AG09309 (cell line): ENCODE data around the gene TFAP2A.

Experiments
- DNase-seq: peaks from one replicate; pipeline ENCODE4 v3.0.0-alpha.2; 2010; ENCODE audit warnings: low read depth
- H3K4me3 ChIP-seq: 2 replicates; pipeline ENCODE4 v1.5.1; 2011; ENCODE audit warnings: mild to moderate bottlenecking, low read depth, low read length, moderate library complexity; ENCODE audit not compliant: control insufficient read depth
- CTCF ChIP-seq: IDR thresholded peaks from 2 replicates; pipeline ENCODE4 v1.5.1; 2011; ENCODE audit warnings: mild to moderate bottlenecking, low read depth, low read length, inconsistent platforms; ENCODE audit not compliant: insufficient read depth, control insufficient read depth; ENCODE audit errors: missing control alignments

The TFAP2A gene

DNA sequence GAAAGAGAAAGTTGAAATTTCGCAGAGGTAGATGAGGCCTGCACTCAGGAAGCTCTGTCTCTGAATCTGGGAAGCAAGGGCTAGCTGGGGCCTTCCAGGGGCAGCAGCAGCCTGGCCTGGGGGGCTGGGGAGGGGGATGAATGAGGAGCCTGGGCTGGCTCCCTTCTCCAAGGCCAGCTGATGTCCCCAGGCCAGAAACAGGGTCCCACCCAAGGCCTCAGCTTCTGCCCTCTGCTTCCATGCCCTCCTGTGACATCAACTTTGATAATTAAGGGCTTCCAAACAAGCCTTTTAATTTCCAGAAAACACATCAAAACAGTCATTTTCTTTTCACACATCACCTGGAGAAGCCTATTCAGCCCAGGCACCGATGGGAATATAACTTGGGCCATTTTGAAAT, 15.4 kb downstream of the TFAP2A start:
- TF ChIP-seq CTCF, result no peak

DNA sequence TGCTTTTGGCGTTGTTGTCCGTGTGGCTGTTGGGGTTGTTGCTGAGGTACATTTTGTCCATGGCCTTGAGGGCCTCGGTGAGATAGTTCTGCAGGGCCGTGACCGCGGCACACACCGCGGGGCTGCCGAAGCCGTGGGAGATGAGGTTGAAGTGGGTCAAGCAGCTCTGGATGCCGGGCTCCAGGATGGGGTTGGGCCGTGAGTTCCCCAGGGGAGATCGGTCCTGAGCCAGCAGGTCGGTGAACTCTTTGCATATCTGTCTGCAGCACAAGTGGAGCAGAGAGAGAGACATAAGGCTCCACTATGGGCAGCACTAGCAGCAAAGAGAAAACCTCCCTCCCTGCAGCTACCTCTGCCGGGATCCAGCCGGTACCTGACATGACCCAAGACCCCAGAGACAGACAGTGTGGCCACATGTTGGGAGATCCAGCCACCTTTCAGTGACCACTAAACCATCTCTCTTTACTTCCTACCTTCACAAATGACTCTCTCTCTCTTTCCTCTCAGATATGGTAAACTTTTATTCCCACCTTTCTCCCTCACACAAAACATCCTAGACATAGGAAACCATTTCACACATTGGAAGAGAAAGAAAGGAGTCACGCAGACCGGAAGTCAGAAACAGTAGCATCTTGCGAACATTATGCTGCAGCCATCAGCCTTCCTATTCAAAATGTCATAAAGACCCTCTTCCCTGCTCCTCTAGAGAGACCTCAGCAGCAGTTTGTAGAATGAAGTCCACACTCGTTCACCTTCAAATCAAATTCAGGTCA, 16.2 kb downstream of the TFAP2A start:
- DNase-seq, result no peak
- TF ChIP-seq CTCF, result no peak
- no peak overlapping the region for H3K4me3 ChIP-seq

More for the DNA sequence above, 15.4 kb downstream of the TFAP2A start:
- no peak overlapping the region for H3K4me3 ChIP-seq
- DNase-seq, result no peak

GRCh38 chr6:10397756-10398445, 17.0 kb downstream of the TFAP2A start:
- no peak for DNase-seq
- no peak overlapping the region for H3K4me3 ChIP-seq
- TF ChIP-seq CTCF, result no peak

GRCh38 chr6:10396785-10397184, 18.1 kb downstream of the TFAP2A start:
- no peak overlapping the region for H3K4me3 ChIP-seq
- no peak for DNase-seq
- TF ChIP-seq CTCF, result no peak

GRCh38 chr6:10395704-10396546, 18.9 kb downstream of the TFAP2A start:
- no peak overlapping the region for H3K4me3 ChIP-seq
- no peak for DNase-seq

More at GRCh38 chr6:10395704-10396546, 18.9 kb downstream of the TFAP2A start:
- TF ChIP-seq CTCF, result no peak
